Midbrain (tissue), 1 donor: ENCODE data around the gene CYB5R2.

ENCODE experiments used
- DNase-seq: peaks from one replicate; lab custom pipeline; 2025; lab: John Stamatoyannopoulos, UW

Gene CYB5R2

GRCh38 chr11:7672960-7673723 is at the start of gene CYB5R2:
Gene CYB5R2 (minus strand): TSS chr11:7673500. CDS start chr11:7672825, 675 bp downstream.
- DNase-seq = peak; percentile 24

- no peak for DNase-seq
Measured at GRCh38 chr11:7714786-7715185, 41.5 kb upstream of the CYB5R2 start.

- DNase-seq = no peak
Measured at GRCh38 chr11:7706377-7706776, 33.1 kb upstream of the CYB5R2 start, which contains the start of gene OVCH2. Gene OVCH2 (minus strand): TSS chr11:7706477. CDS start chr11:7706394, 83 bp downstream.

GRCh38 chr11:7703740-7704139 is 30.4 kb upstream of the CYB5R2 start:
- DNase-seq = no peak

- no peak for DNase-seq
Measured at GRCh38 chr11:7696424-7696823, 23.1 kb upstream of the CYB5R2 start.

GRCh38 chr11:7694235-7694634 is 20.9 kb upstream of the CYB5R2 start:
- DNase-seq = no peak

GRCh38 chr11:7692426-7692825 is 19.1 kb upstream of the CYB5R2 start:
- DNase-seq = no peak

- no peak for DNase-seq
Measured at GRCh38 chr11:7691759-7692350, 18.6 kb upstream of the CYB5R2 start.

GRCh38 chr11:7690648-7691047 is 17.3 kb upstream of the CYB5R2 start:
- peak; percentile 9 for DNase-seq

- DNase-seq = no peak
Measured at GRCh38 chr11:7689239-7689638, 15.9 kb upstream of the CYB5R2 start.

GRCh38 chr11:7688238-7688826 is 15.0 kb upstream of the CYB5R2 start:
- peak; percentile 54 for DNase-seq

GRCh38 chr11:7687386-7687785 is 14.1 kb upstream of the CYB5R2 start:
- DNase-seq = no peak

- DNase-seq = no peak
Measured at GRCh38 chr11:7686761-7687160, 13.5 kb upstream of the CYB5R2 start.

- no peak for DNase-seq
Measured at GRCh38 chr11:7683571-7683970, 10.3 kb upstream of the CYB5R2 start.

GRCh38 chr11:7677796-7678201 is 4.5 kb upstream of the CYB5R2 start:
- no peak for DNase-seq

- no peak for DNase-seq
Measured at GRCh38 chr11:7677071-7677470, 3.8 kb upstream of the CYB5R2 start.

GRCh38 chr11:7675631-7676030 is 2.3 kb upstream of the CYB5R2 start:
- no peak for DNase-seq

- DNase-seq = no peak
Measured at GRCh38 chr11:7673724-7674434, 579 bp upstream of the CYB5R2 start.

- DNase-seq = no peak
Measured at GRCh38 chr11:7672276-7672959, 882 bp downstream of the CYB5R2 start.

GRCh38 chr11:7671347-7672215 is 1.7 kb downstream of the CYB5R2 start:
- DNase-seq = peak; percentile 7

GRCh38 chr11:7670641-7671040 is 2.7 kb downstream of the CYB5R2 start:
- DNase-seq = no peak
